ENCODE results near the gene ZGLP1. TPM values are rescaled to one million over a fixed set of nuclear protein-coding genes. Genes with fewer than 3 reads are reported as not detected.
"Not testable (repeated sequence)": the region's sequence is repeated elsewhere in the genome, so short reads cannot be mapped to it uniquely, and the experiment has no call there.

Gene ZGLP1
- total and polyA plus RNA-seq, 7 donors, result 1.1 to 6.0 (median 3.0) TPM; not detected in 1

DNA sequence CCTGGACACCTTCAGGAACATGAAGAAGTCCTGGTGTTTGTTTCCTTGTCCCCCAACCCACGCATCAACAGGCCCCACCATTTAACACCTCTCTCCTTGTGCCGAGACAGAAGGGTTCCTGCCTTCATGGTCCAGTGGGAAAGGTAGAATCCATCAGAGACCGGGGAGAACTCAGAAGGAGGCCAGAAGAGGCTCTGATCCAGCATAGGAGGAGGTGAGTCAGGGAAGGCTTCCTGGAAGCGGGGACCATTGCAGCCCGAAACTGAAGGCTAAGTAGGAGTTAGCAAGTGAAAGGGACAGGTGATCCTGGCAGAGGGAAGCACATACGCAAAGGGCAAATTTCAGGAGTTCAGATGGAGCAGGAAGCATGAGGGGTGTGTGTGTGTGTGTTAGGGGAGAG is 29.3 kb upstream of the ZGLP1 start:
- TF ChIP-seq EP300 (IDR thresholded peaks at IDR 0.05), result no peak
- TF ChIP-seq, protein P1, sequence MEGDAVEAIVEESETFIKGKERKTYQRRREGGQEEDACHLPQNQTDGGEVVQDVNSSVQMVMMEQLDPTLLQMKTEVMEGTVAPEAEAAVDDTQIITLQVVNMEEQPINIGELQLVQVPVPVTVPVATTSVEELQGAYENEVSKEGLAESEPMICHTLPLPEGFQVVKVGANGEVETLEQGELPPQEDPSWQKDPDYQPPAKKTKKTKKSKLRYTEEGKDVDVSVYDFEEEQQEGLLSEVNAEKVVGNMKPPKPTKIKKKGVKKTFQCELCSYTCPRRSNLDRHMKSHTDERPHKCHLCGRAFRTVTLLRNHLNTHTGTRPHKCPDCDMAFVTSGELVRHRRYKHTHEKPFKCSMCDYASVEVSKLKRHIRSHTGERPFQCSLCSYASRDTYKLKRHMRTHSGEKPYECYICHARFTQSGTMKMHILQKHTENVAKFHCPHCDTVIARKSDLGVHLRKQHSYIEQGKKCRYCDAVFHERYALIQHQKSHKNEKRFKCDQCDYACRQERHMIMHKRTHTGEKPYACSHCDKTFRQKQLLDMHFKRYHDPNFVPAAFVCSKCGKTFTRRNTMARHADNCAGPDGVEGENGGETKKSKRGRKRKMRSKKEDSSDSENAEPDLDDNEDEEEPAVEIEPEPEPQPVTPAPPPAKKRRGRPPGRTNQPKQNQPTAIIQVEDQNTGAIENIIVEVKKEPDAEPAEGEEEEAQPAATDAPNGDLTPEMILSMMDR (IDR thresholded peaks at IDR 0.05), result no peak
- no peak for TF ChIP-seq POLR2AphosphoS5 (IDR thresholded peaks at IDR 0.05)
- TF ChIP-seq POLR2A (IDR thresholded peaks at IDR 0.05), result no peak
- intact Hi-C loops (cut with DNase I), result loop anchor here (10.0 kb wide), 1 partner anchor 144 kb away; the partner anchor contains the start of gene DNMT1
- Histone ChIP-seq H3K4me3 (no peak overlapping the region), H3K36me3 (no peaks in the 10 kb centered on the region), H3K27ac (no peak overlapping the region), H3K4me1 (peaks cover 0 to 13% (median 9%) of the 10 kb centered on the region in 4 donors), H3K9me3 (no peaks in the 10 kb centered on the region), H3K27me3 (no peaks in the 10 kb centered on the region)
- 63 to 85% methylated on average over 6 of the region's 6 CpGs for WGBS, 2 donors
- no peak for DNase-seq

DNA sequence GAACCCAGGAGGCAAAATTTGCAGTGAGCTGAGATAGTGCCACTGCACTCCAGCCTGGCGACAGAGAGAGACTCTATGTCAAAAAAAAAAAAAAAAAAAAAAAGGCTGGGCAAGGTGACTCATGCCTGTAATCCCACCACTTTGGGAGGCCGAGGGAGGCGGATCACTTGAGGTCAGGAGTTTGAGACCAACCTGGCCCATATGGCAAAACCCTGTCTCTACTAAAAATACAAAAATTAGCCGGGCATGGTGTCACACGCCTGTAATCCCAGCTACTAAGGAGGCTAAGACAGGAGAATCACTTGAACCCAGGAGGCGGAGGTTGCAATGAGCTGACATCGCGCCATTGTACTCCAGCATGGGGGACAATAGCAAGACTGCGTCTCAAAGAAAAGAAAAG is 27.1 kb upstream of the ZGLP1 start:
- 95 to 97% methylated on average over 9 of the region's 9 CpGs for WGBS, 2 donors
- H3K4me3 ChIP-seq, H3K36me3 ChIP-seq, H3K27me3 ChIP-seq, H3K9me3 ChIP-seq, H3K27ac ChIP-seq, DNase-seq: not testable (repeated sequence)
- intact Hi-C loops (cut with DNase I), result loop anchor here (10.0 kb wide), 1 partner anchor 142 kb away; the partner anchor contains the start of gene DNMT1
- peaks cover 0 to 29% (median 25%) of the 10 kb centered on the region in 4 donors for H3K4me1 ChIP-seq

DNA sequence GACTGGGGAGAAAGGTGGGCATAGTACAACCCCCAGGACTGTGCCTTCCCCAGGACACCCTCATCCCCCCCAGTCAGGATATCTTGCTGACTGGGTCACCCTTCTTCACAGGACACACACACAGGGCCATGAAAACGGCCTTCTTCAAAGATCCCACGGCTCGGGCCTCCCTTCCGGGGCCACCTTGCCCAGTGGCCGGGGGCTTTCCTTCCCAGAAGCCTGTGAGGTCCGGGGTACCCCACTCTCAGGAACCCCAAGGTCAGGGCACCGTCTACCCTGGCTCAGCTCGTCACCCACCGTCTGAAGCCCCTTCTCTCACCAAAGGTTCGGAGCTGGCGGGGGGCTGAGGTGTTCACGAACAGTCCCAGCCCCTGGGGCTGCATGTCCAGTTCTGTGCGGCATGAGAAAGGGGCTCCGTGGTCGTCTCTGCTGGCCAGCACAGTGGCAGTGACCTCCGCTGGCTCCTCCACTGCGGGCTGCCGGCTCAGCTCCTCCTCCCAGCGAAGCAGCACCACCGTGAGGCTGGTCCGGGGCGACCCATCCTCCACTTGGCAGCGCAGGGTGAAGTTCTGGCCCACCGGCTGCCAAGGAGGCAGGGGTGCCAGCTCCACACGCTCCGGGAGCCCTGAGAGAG is 25.9 kb upstream of the ZGLP1 start:
- intact Hi-C loops (cut with DNase I), result loop anchor here (10.0 kb wide), 1 partner anchor 141 kb away; the partner anchor contains the start of gene DNMT1
- WGBS, 2 donors, result 68 to 82% methylated on average over 26 of the region's 26 CpGs
- Histone ChIP-seq H3K4me1 (peaks cover 0 to 33% (median 27%) of the 10 kb centered on the region in 4 donors), H3K27me3 (no peaks in the 10 kb centered on the region), H3K36me3 (peaks cover 0 to 3% (median 1%) of the 10 kb centered on the region in 4 donors), H3K4me3 (peak overlapping the region in 3 of 4 donors; percentile 59 to 76 (median 70)), H3K27ac (peak overlapping the region; percentile 56 to 91 (median 88)), H3K9me3 (no peaks in the 10 kb centered on the region)
- TF ChIP-seq POLR2A (IDR thresholded peaks at IDR 0.05), result no peak
- no peak for TF ChIP-seq EP300 (IDR thresholded peaks at IDR 0.05)
- TF ChIP-seq POLR2AphosphoS5 (IDR thresholded peaks at IDR 0.05), result no peak
- TF ChIP-seq, protein P1 (IDR thresholded peaks at IDR 0.05), result no peak
- no peak for DNase-seq

DNA sequence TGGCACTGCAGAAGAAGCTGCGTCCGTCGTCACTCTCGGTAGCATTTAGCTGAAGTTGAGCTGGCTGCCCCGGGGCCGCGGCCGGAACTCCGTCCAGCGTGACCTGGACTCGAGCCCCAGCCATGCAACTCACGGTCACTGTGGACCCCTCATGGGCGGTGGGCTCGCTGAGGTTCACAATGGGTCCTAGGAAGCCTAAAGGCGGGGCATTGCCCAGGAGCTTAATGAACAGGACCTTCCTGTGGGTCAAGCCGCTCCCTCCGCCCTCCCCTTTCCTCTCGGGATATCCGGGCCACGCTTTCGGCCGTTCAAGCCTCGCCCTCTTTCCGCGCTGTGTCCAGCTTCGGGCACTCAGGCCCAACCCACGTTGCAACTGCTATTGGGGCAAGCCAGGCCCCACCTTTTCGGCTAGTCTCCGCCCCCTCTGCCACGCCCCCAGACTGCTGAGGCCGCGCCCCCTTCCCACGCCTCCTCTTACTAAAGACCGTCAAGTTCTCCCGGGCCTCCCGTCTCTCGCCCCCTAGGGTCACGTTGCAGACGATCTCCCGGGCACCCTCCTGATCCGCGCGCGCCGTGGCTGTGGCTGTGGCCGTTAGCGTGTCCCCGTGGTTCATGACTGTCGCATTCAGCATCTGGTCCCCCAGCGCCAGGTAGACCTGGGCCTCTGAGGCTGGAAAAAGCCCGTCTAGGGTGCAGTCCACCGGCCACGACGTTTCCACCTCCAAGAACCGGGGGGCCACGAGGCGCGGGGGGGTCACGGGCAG is 25.2 kb upstream of the ZGLP1 start:
- TF ChIP-seq, protein P1 (IDR thresholded peaks at IDR 0.05), result no peak
- TF ChIP-seq EP300 (IDR thresholded peaks at IDR 0.05), result no peak
- TF ChIP-seq POLR2AphosphoS5 (IDR thresholded peaks at IDR 0.05), result peak; percentile 50 to 88 (median 80)
- TF ChIP-seq POLR2A (IDR thresholded peaks at IDR 0.05), result peak; percentile 40 to 71
- intact Hi-C loops (cut with DNase I), result loop anchor here (5.0 to 10.0 kb wide), 2 partner anchors 68 to 140 kb away; partner anchors contain the start of genes CDC37 and DNMT1

More for the DNA sequence above, 25.2 kb upstream of the ZGLP1 start:
- H3K27me3 ChIP-seq, result no peaks in the 10 kb centered on the region
- peaks cover 0 to 33% (median 27%) of the 10 kb centered on the region in 4 donors for H3K4me1 ChIP-seq
- H3K4me3 ChIP-seq, result peak overlapping the region; percentile 59 to 76 (median 68)
- peaks cover 2 to 10% (median 7%) of the 10 kb centered on the region in 4 donors for H3K36me3 ChIP-seq
- H3K9me3 ChIP-seq, result no peaks in the 10 kb centered on the region
- 12 to 53% methylated on average over 59 of the region's 59 CpGs for WGBS, 2 donors
- DNase-seq, result peak; percentile 98
- peak overlapping the region; percentile 84 to 95 (median 91) for H3K27ac ChIP-seq
